Subcutaneous abdominal adipose tissue (tissue), 5 donors: ENCODE measurements around the gene NARF.

Experiments used
- H3K27ac ChIP-seq: one replicate; pipeline ENCODE4 v1.7.0; 2013; ENCODE audit warnings: low read depth, mild to moderate bottlenecking, inconsistent platforms, low read length, moderate library complexity
- H3K27me3 ChIP-seq, 5 donors: one replicate each; pipeline ENCODE4 v1.7.0; 2013; ENCODE audit warnings: low read length in 5 of 5, inconsistent platforms in 1 of 5; ENCODE audit not compliant: control insufficient read depth in 5 of 5, insufficient read depth in 4 of 5
- H3K36me3 ChIP-seq, 5 donors: one replicate each; pipeline ENCODE4 v1.7.0; 2013; ENCODE audit warnings: low read length in 5 of 5; ENCODE audit not compliant: control insufficient read depth in 5 of 5, insufficient read depth in 5 of 5
- H3K4me1 ChIP-seq, 5 donors: one replicate each; pipeline ENCODE4 v1.7.0; 2013; ENCODE audit warnings: low read length in 5 of 5, mild to moderate bottlenecking in 3 of 5, moderate library complexity in 1 of 5; ENCODE audit not compliant: control insufficient read depth in 5 of 5, insufficient read depth in 5 of 5
- H3K4me3 ChIP-seq, 5 donors: one replicate each; pipeline ENCODE4 v1.7.0; 2013; ENCODE audit warnings: low read length in 5 of 5, low read depth in 1 of 5
- H3K9ac ChIP-seq, 5 donors: one replicate each; pipeline ENCODE4 v1.7.0; 2013; ENCODE audit warnings: low read length in 5 of 5, mild to moderate bottlenecking in 4 of 5, moderate library complexity in 3 of 5
- H3K9me3 ChIP-seq, 5 donors: one replicate each; pipeline ENCODE4 v1.7.0; 2013; ENCODE audit warnings: low read length in 5 of 5; ENCODE audit not compliant: control insufficient read depth in 5 of 5
- donor health status: healthy.
- donor health status: healthy.
- donor health status: healthy.
- donor health status: healthy.
- donor health status: healthy.

NARF gene

GRCh38 chr17:82440469-82440981, 18.0 kb upstream of the NARF start:
- Histone ChIP-seq H3K36me3 (peaks cover 0 to 60% (median 43%) of the 10 kb centered on the region in 5 donors), H3K27me3 (no peaks in the 10 kb centered on the region), H3K9ac (no peak overlapping the region), H3K4me3 (peak overlapping the region in 1 of 5 donors; percentile 17), H3K27ac (peak overlapping the region; percentile 23), H3K4me1 (peaks cover 0 to 51% (median 24%) of the 10 kb centered on the region in 5 donors), H3K9me3 (no peaks in the 10 kb centered on the region)

GRCh38 chr17:82440991-82441627, 17.4 kb upstream of the NARF start:
- H3K9me3 ChIP-seq, result no peaks in the 10 kb centered on the region
- peak overlapping the region; percentile 23 for H3K27ac ChIP-seq
- H3K4me3 ChIP-seq, result peak overlapping the region in 1 of 5 donors; percentile 17
- no peak overlapping the region for H3K9ac ChIP-seq
- peaks cover 0 to 57% (median 26%) of the 10 kb centered on the region in 5 donors for H3K4me1 ChIP-seq
- peaks cover 0 to 61% (median 38%) of the 10 kb centered on the region in 5 donors for H3K36me3 ChIP-seq
- H3K27me3 ChIP-seq, result no peaks in the 10 kb centered on the region

GRCh38 chr17:82441691-82442487, 16.7 kb upstream of the NARF start:
- Histone ChIP-seq H3K9ac (peak overlapping the region in 1 of 5 donors; percentile 35), H3K4me3 (no peak overlapping the region), H3K27me3 (no peaks in the 10 kb centered on the region), H3K9me3 (no peaks in the 10 kb centered on the region), H3K27ac (no peak overlapping the region), H3K4me1 (peaks cover 0 to 60% (median 30%) of the 10 kb centered on the region in 5 donors), H3K36me3 (peaks cover 0 to 59% (median 30%) of the 10 kb centered on the region in 5 donors)

GRCh38 chr17:82442643-82443464, 15.7 kb upstream of the NARF start:
- no peaks in the 10 kb centered on the region for H3K9me3 ChIP-seq
- no peaks in the 10 kb centered on the region for H3K27me3 ChIP-seq
- H3K27ac ChIP-seq, result no peak overlapping the region
- peaks cover 0 to 60% (median 30%) of the 10 kb centered on the region in 5 donors for H3K4me1 ChIP-seq
- peaks cover 0 to 49% (median 31%) of the 10 kb centered on the region in 5 donors for H3K36me3 ChIP-seq
- H3K4me3 ChIP-seq, result no peak overlapping the region
- peak overlapping the region in 1 of 5 donors; percentile 35 for H3K9ac ChIP-seq

GRCh38 chr17:82443465-82444283, 14.9 kb upstream of the NARF start:
- Histone ChIP-seq H3K27me3 (no peaks in the 10 kb centered on the region), H3K9me3 (no peaks in the 10 kb centered on the region), H3K9ac (no peak overlapping the region), H3K36me3 (peaks cover 0 to 49% (median 32%) of the 10 kb centered on the region in 5 donors), H3K4me3 (no peak overlapping the region), H3K27ac (no peak overlapping the region), H3K4me1 (peaks cover 0 to 60% (median 30%) of the 10 kb centered on the region in 5 donors)

- peaks cover 0 to 65% (median 37%) of the 10 kb centered on the region in 5 donors for H3K4me1 ChIP-seq
- no peaks in the 10 kb centered on the region for H3K27me3 ChIP-seq
- no peak overlapping the region for H3K4me3 ChIP-seq
- no peak overlapping the region for H3K27ac ChIP-seq
- peaks cover 0 to 49% (median 32%) of the 10 kb centered on the region in 5 donors for H3K36me3 ChIP-seq
- H3K9ac ChIP-seq, result no peak overlapping the region
- no peaks in the 10 kb centered on the region for H3K9me3 ChIP-seq
Measured at GRCh38 chr17:82444284-82444893, 14.2 kb upstream of the NARF start.

- H3K27me3 ChIP-seq, result no peaks in the 10 kb centered on the region
- H3K4me3 ChIP-seq, result no peak overlapping the region
- H3K27ac ChIP-seq, result no peak overlapping the region
- H3K36me3 ChIP-seq, result peaks cover 0 to 49% (median 32%) of the 10 kb centered on the region in 5 donors
- no peaks in the 10 kb centered on the region for H3K9me3 ChIP-seq
- peaks cover 0 to 67% (median 39%) of the 10 kb centered on the region in 5 donors for H3K4me1 ChIP-seq
- H3K9ac ChIP-seq, result no peak overlapping the region
Measured at GRCh38 chr17:82444941-82445521, 13.5 kb upstream of the NARF start.

GRCh38 chr17:82445542-82445941, 13.0 kb upstream of the NARF start:
- no peak overlapping the region for H3K9ac ChIP-seq
- peaks cover 0 to 68% (median 41%) of the 10 kb centered on the region in 5 donors for H3K4me1 ChIP-seq
- no peak overlapping the region for H3K27ac ChIP-seq

More at GRCh38 chr17:82445542-82445941, 13.0 kb upstream of the NARF start:
- H3K4me3 ChIP-seq, result no peak overlapping the region
- no peaks in the 10 kb centered on the region for H3K9me3 ChIP-seq
- H3K27me3 ChIP-seq, result no peaks in the 10 kb centered on the region
- H3K36me3 ChIP-seq, result peaks cover 0 to 49% (median 32%) of the 10 kb centered on the region in 5 donors
